GM19193 (cell line): Measurements from ENCODE around the gene SF3A2.
A peak's percentile ranks its signal among the peaks of the same experiment; 100 is the strongest.

Experiments used
- POLR2A ChIP-seq: IDR thresholded peaks from 4 replicates; pipeline ENCODE4 v1.6.1; 2011; ENCODE audit not compliant: insufficient read depth, insufficient read length; ENCODE audit errors: extremely low read depth

Gene SF3A2

GRCh38 chr19:2249010-2249866 lies 12.6 kb downstream of the SF3A2 start, which contains the start of gene AMH:
TSS of gene AMH (plus strand) at chr19:2249323. CDS start at chr19:2249333, 10 bp downstream.
- TF ChIP-seq POLR2A = peak; percentile 10

GRCh38 chr19:2249880-2250765 lies 13.5 kb downstream of the SF3A2 start:
- no peak for TF ChIP-seq POLR2A

DNA sequence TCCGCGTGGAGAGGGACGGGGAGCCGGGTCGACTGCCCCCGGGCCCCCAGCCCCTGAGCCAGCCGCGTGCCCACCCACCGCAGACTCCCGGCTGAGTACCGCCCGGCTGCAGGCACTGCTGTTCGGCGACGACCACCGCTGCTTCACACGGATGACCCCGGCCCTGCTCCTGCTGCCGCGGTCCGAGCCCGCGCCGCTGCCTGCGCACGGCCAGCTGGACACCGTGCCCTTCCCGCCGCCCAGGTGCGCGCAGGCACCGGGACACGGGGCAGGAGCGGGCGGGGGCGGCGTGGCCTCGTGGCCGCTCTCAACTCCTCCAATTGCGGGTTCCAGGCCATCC lies 14.1 kb downstream of the SF3A2 start:
- no peak for TF ChIP-seq POLR2A

DNA sequence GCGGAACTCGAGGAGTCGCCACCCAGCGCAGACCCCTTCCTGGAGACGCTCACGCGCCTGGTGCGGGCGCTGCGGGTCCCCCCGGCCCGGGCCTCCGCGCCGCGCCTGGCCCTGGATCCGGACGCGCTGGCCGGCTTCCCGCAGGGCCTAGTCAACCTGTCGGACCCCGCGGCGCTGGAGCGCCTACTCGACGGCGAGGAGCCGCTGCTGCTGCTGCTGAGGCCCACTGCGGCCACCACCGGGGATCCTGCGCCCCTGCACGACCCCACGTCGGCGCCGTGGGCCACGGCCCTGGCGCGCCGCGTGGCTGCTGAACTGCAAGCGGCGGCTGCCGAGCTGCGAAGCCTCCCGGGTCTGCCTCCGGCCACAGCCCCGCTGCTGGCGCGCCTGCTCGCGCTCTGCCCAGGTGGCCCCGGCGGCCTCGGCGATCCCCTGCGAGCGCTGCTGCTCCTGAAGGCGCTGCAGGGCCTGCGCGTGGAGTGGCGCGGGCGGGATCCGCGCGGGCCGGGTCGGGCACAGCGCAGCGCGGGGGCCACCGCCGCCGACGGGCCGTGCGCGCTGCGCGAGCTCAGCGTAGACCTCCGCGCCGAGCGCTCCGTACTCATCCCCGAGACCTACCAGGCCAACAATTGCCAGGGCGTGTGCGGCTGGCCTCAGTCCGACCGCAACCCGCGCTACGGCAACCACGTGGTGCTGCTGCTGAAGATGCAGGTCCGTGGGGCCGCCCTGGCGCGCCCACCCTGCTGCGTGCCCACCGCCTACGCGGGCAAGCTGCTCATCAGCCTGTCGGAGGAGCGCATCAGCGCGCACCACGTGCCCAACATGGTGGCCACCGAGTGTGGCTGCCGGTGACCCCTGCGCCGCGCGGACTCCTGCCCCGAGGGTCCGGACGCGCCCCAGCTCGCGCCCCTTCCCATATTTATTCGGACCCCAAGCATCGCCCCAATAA lies 14.8 kb downstream of the SF3A2 start:
- TF ChIP-seq POLR2A = no peak

DNA sequence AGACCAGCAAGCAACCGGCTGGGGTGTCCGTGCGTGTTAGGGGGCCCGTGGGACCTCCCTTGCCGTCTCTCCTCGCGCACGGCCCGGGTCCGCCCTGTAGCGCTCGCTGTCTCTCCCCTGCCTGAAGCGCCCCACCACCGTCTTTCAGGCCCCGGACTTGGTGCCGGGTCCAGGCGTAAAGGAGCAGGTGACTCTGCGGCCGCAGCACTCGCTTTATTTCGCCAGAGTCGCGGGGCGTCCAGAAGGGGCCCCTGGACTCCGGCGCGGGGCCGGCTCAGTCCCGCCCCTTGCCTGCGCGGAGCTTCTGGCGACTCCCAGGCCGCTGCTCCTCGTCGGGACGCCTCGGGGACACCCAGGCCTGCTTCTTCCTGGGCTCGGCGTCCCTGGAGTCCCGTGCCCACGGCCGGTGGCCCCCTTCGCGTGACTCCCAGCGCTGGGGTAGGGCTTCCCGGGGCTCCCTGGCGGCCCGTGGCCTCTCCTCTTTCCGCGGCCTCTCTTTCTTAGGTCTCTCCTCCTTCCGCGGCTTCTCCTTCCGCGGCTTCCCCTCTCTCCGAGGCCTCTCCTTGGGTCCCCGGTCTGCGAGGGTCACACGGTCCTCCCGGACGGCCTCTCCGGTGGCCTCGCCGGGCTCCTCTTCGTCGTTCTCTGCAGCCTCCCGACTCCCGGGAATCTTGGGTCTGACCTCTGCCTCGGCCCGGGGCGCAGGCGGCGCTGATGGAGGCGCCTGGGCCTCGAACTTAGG lies 15.6 kb downstream of the SF3A2 start:
- TF ChIP-seq POLR2A = no peak

DNA sequence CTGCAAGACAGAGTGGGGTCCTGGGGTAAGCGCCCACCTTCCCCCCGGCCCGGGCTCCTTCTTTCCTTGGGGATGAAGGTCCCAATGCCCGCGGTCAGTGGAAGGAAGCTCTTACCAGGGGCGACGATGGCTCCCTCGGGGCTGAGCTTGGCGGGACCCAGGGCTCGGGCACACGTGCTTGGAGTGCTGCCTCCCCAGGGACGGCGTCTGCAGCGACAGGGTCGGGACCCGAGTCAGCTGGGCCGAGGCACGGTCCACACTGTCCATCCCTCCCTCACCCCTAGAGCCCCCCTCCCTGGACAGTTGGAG lies 16.1 kb downstream of the SF3A2 start:
- no peak for TF ChIP-seq POLR2A

GRCh38 chr19:2253106-2254063 lies 16.8 kb downstream of the SF3A2 start:
- TF ChIP-seq POLR2A = no peak

GRCh38 chr19:2254064-2254872 lies 17.6 kb downstream of the SF3A2 start:
- TF ChIP-seq POLR2A = no peak

DNA sequence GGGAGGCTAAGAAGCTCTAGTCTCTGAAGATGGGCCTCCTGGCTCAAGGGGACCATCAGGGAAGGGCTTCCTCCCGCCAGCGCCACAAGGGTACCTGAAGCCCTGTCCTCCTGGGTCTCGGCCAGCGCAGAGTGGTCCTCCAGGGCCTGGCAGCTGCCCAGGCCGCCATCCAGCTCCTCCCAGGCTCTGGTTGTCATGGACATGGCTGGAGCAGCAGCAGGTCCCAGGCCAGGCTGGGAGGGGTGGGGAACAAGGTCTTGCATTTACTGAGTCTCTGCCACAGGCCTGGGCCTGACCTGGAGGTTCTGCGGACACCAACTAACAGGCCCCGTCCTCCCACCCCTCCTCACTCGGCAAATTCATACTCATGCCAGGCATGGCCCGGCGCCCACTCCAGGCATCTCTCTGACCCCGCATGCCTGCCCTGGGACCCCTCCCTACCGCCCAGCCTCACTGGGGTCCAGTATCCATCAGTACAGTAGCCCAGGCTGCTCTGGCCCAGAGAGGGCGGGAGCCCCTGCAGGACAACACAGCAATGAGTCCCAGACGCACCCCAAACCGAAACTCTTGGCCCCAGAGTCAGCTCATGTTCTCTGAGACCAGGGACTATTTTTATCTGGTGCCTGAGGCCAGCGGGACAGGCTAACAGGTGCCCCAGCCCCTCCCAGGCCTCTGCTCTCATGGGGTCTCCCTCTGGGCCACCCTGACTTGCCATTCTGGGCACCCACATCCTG lies 18.7 kb downstream of the SF3A2 start:
- TF ChIP-seq POLR2A = no peak

DNA sequence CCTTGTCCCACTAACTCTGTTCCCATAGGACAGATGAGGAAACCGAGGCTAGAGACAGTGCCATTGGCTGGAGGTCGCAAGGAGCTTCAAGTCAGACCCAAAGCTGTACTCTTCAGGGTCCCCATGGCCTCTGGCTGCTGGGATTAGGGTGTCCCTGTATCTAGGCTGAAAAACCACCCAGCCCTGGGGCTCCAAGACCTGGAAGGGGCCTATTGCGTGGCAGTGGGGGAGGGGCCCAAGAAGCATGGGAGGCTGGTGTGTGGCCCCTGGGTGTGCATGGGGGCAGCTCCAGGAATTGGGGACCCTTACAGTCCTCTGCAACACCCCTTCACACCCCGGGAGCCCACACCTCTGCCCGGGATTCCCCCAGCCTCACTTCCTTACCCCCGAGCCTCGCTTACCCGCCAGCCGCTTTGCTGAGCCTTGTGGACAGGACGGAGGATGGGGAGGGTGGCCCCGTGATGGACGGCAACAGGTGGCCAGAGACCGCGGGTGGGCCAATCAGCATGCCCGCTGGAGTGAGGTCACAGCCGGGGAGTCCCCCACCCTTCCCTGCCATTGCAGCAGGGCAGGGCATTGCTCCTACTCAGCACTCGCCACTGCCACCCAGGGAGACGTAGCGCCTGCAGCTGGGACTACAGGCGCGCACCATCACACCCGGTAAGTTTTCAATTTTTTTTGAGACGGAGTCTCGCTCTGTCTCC lies 19.5 kb downstream of the SF3A2 start, which contains the start of gene JSRP1:
JSRP1 (minus strand) TSS at position 436 of the 704 bp plus-strand sequence. CDS start 1,103 bp downstream, outside the sequence.
- TF ChIP-seq POLR2A = no peak

DNA sequence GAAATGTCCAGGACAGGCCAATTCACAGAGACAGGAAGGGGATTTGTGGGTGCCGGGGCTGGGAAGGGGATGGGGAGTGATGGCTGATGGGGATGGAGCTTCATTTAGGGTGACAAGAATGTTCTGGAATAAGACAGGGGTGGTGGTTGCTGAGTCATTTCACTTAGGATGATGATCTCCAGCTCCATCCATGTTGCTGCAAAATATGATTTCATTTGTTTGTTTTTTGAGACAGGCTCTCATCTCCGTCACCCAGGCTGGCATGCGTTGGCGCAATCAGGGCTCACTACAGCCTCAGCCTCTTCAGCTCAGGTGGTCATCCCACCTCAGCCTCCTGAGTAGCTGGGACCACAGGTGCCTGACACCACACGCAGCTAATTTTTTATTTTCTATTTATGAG lies 22.7 kb downstream of the SF3A2 start:
- TF ChIP-seq POLR2A = no peak
